Stimulated activated naive CD4-positive, alpha-beta T cell treated with Interleukin-2 at 50 U/mL for 16 hours (primary cell): ENCODE data around the gene ADGRG2.

ENCODE experiments used
- DNase-seq: peaks from one replicate; lab custom pipeline; 2025; lab: John Stamatoyannopoulos, UW

The ADGRG2 gene

DNA sequence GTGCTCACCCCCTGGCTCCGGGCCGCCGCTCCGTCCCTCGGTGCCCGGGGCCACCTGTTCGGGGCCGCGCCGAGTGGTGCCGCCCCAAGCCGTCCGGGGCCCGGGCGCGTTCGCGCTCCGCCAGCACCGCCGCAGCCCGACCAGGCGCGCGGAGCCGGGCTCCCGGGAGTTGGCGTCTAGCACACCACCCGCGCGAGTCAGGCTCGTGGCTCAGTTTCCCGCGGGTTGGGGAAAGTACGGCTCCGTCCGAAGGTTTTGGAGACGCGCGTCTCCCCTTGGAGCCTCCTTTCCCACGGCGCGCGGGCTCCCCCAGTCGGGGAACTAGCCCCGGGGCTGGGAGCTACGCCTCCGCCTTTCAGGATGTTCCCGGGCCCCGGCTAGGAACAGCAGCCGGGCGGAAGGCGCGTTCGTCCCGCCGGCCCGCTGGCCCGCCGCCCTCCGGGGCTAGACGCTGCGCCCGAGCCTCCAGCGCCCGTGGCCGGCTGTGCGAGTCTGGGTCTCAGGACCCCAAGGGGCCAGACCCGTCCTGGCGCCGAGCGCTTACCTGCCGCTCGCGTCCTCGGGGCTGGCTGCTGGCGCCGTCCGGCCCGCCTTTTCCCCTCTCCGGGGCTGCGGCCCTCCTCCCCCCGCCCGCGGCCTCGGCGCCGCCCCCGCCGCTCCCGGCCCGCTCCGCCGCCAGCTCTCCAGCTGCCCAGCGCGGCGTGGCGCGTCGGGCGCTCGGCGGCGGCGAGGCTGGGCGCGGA, at the start of gene ADGRG2:
TSS of gene ADGRG2 (minus strand) at position 571 of the 743 bp plus-strand sequence. CDS start 53,634 bp downstream, outside the sequence.
- no peak for DNase-seq

DNA sequence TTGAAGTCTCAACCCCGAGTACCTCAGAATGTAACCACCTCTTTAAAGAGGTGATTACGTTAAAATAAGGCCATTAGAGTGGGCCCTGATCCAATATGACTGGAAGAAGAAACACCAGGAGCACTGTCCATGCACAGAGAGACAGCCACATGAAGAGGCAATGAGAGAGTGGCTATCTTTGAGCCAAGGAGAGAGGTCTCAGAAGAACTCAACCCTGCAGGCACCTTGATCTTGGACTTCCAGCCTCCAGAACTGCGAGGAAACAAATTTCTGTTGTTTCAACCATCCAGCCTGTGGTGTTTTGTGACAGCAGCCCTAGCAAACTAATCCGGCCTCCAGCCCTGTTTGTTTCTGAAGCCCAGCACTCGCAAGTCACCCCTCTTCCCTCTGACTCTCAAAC, 46.3 kb upstream of the ADGRG2 start:
- DNase-seq: no peak

DNA sequence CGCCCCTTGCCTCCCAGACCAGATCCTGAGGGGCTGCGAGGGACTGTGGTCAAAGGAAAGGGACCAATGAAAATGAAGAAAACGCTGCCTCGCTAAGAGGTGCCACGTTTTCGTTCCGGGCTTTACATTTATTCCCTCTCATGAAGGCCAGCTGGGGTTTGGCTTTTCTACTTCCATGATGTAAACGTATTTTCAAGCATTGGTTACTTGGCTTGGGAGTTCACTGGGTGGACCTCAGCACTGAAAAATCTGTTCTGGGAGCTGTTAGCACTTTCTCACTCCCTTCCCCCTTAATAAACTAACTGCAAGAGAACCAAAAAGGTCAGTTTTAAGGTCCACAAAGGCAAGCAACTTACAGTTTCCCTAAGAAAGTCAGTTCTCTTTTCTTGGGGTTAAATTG, 40.6 kb upstream of the ADGRG2 start:
- no peak for DNase-seq

GRCh38 chrX:19156186-19156585, 33.9 kb upstream of the ADGRG2 start:
- DNase-seq: no peak

- DNase-seq: no peak
Measured at GRCh38 chrX:19152762-19153161, 30.5 kb upstream of the ADGRG2 start.

DNA sequence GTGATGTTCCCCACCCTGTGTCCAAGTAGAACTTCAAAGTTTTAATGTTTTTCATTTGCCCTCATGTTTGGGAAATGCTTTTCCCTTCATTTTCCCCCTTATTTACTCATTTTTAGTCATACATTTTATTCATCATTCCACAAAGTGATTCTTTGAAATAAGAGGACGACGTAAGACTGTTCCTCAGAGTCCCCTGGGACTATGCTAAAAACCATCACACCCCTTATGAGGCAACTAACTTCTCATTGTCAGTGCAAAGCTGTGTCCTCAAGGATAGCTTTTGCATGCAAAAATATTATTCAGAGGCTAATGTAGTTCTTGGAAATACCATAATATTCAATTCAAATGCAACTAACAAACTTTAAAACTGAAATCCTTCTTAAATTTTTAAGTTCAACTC, 14.8 kb upstream of the ADGRG2 start:
- DNase-seq: no peak

- no peak for DNase-seq
Measured at GRCh38 chrX:19133784-19134183, 11.5 kb upstream of the ADGRG2 start.

- DNase-seq: no peak
Measured at GRCh38 chrX:19133231-19133630, 11.0 kb upstream of the ADGRG2 start.

DNA sequence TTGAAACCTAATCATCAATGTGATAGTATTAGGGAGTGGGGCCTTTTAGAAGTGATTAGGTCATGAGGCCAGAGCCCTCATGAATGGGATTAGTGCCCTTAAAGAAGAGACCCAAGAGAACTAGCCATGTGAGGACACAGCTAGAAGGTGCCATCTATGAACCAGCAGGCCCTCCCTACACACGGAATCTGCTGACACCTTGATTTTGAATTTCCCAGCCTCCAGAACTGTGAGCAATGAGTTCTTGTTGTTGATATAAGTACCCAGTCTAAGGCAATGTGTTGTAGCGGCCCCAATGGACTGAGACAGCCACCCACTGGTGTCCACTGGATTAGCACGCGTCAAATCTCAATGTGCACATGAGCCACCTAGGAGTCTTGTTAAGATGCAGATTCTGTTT, 8.4 kb upstream of the ADGRG2 start:
- DNase-seq: no peak

- no peak for DNase-seq
Measured at GRCh38 chrX:19129694-19130093, 7.4 kb upstream of the ADGRG2 start.

GRCh38 chrX:19127649-19128168, 5.4 kb upstream of the ADGRG2 start:
- no peak for DNase-seq

DNA sequence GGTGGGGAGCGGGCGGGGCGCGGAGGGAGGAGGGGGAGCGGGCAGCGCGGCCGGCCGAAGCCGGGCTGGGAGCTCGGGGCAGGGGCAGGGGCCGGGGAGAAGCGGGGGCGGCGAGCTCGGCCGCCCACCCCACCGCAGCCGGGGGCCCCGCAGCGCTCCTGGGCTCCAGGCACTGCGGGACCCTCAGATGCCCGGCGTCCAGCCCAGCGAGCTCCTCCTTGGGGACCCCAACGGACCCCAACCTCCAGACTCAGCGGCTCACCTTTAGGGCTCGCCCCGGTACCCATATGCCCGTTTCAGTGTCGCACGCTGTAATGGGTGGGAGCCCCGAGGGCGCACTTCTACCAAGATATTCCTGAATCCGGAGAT, 357 bp upstream of the ADGRG2 start:
- no peak for DNase-seq

DNA sequence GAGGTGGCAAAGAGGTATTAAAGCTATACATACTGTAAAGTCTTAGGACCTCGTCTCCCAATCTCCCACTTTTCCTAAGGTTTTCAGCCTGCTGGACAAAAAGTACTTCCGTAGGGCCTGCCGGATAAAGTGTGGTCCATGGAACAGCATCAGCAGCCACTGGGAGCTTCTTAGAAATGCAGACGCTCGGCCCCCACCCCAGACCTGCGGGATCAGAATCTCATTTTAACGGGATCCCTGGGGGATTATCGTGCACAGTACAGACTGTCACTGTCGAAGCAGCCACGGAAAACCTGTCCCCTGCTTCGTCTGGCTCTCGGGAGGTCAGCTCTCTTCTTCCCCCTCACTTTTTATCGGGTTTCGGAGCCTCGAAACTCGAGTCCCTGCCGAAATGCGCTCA, 802 bp downstream of the ADGRG2 start:
- DNase-seq: no peak

- DNase-seq: no peak
Measured at GRCh38 chrX:19110642-19111041, 11.6 kb downstream of the ADGRG2 start.

DNA sequence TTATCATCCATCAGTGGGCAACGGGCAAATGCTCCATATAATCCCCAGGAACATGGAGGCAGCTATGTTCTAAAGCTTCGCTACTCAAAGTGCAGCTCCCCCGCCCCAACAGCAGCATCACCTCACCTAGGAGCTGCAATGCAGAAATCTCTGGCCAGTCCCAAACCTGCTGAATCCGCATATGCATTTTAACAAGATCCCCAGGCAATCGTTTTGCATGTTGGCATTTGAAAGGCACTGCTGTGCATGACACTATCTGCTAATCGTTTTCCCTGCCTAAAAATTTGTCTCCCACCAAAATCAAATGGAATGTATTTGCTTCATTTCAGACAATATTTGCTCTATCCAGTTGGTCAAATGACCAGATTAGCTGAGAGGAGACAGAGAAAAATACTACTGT, 15.2 kb downstream of the ADGRG2 start:
- no peak for DNase-seq

DNA sequence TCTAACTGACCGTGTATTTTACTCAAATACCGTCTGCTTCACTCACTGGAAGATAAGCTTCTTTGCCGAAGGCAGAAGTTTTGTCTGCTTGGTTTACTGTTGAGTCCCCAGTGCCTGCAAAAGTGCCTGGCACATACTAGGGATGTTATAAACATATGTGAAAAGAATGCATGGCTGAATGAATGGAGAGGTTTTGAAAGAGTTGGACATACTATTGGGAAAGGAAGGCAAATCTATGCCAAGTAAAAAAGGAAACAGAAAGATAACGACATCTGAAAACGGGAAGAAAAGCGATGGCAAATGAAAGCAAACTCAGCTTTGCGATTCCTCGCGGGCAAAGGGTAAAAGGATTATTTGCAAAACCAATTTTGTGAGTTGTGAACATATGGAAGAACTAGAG, 21.7 kb downstream of the ADGRG2 start:
- no peak for DNase-seq

- no peak for DNase-seq
Measured at GRCh38 chrX:19097553-19098283, 24.6 kb downstream of the ADGRG2 start.

- no peak for DNase-seq
Measured at GRCh38 chrX:19096586-19096985, 25.7 kb downstream of the ADGRG2 start.

- no peak for DNase-seq
Measured at GRCh38 chrX:19094654-19095053, 27.6 kb downstream of the ADGRG2 start.

- no peak for DNase-seq
Measured at GRCh38 chrX:19091596-19091995, 30.7 kb downstream of the ADGRG2 start.

DNA sequence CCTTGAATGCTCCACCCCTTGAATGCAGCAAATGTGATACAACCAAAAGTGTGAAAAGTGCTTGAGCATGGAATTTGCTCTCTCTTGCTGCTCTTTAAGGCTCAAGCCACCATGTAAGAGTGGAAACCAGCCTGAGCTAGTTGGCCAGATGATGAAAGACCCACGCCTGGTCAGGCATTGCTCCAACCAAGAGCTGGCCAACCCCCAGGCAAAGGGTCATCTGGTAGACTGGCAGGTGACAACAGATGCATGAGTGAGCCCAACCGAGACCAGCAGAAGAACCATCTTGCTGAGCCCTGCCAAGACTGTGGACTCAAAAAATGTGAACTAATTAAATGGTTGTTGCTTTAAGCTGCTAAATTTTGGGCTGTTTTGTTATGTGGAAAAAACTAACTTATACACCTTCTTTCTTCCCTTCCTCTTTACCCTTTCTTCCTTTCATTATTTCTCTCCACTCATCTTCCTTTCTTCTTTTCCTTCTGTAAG, 32.7 kb downstream of the ADGRG2 start:
- no peak for DNase-seq

DNA sequence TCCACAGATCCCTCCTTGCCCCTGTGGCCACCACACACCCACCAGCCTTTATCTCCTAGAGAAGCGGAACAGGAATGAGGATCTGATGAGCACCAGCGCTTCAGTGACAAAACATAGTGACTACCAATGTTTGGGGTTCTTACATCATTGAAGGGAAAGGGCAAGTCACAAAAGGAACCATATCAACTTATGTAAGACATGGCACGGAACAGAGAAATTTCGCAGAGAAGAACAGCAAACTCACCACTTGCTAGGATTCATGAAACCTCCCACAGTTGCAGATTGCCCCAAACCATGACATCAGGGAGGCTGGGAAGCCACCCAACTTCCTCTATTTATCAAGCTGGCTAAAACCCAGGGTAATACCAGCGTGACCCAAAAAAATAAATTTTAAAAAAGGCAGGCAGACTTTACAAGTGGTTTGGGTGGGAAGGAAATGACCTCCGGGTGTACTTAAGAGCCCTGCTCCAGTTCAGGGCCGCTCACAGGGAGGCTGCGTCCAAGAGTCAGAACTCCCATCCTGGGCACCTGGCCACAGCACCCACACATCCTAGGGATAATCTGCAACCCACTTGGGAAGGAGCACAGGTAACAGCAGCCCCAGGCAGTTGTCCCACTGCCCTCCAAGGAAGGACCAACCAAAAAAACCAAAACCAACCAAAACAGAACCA, 36.0 kb downstream of the ADGRG2 start:
- DNase-seq: no peak

- no peak for DNase-seq
Measured at GRCh38 chrX:19085666-19086065, 36.6 kb downstream of the ADGRG2 start.
